OCI-LY1 (cell line): ENCODE results near the gene UFD1.

Experiments used
- EZH2 ChIP-seq: fragments of 200-600 bp; sonication (generic), shearing (Covaris generic); IDR thresholded peaks from 2 replicates; pipeline ENCODE4 v1.8.0; 2017; ENCODE audit warnings: borderline replicate concordance, mixed run types, mild to moderate bottlenecking, antibody characterized with exemption, low read length, moderate library complexity, mixed read lengths
- TF ChIP-seq, protein P1 (sequence below): fragments of 200-600 bp; sonication (generic), shearing (Covaris generic); IDR thresholded peaks from 2 replicates; pipeline ENCODE4 v1.5.1; 2017; ENCODE audit warnings: mild to moderate bottlenecking, antibody characterized with exemption, low read length, moderate library complexity, mixed read lengths

DNA sequence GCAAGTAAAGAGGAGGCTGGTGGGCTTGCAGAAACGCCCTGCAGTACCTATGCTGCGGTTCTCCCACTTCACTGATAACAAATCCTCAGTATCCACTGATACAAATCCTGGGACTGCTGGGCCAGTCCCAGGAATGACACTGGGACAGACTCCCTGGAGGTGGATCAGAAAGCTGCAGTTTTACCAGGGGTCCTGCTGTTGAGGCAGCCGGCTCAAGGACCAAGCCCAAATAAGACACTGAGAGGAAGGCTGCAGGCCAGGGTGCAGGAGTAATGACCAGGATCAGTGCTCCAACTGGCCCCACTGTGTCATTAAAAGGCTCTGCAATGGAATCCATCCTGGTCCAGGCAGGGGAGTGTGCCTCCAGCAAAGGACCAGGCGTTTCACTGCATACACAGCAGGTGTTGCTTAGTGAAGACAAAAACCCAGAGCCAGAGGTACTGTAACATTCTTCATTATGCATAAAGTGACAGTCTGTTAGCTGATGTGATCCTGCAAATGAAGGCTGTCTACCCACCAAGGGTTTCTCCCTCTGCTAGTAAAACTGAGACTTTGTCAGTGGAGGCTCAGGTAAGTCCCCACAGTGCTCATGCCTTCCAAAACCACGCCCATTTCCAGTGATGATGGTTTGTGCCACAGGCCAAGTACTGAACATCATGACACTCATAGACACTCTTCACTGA is 30.1 kb downstream of the UFD1 start:
- no peak for TF ChIP-seq EZH2
- TF ChIP-seq, protein P1, sequence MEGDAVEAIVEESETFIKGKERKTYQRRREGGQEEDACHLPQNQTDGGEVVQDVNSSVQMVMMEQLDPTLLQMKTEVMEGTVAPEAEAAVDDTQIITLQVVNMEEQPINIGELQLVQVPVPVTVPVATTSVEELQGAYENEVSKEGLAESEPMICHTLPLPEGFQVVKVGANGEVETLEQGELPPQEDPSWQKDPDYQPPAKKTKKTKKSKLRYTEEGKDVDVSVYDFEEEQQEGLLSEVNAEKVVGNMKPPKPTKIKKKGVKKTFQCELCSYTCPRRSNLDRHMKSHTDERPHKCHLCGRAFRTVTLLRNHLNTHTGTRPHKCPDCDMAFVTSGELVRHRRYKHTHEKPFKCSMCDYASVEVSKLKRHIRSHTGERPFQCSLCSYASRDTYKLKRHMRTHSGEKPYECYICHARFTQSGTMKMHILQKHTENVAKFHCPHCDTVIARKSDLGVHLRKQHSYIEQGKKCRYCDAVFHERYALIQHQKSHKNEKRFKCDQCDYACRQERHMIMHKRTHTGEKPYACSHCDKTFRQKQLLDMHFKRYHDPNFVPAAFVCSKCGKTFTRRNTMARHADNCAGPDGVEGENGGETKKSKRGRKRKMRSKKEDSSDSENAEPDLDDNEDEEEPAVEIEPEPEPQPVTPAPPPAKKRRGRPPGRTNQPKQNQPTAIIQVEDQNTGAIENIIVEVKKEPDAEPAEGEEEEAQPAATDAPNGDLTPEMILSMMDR: no peak
